Stimulated activated naive CD8-positive, alpha-beta T cell treated with anti-CD3 and anti-CD28 coated beads, Interleukin-15, Interleukin-2, amounts not matched to agents 100 ng/mL and 50 ng/mL, for 24 hours (primary cell): ENCODE data around the gene SGMS1.
A peak's percentile ranks its signal among the peaks of the same experiment; 100 is the strongest.
"Not testable (repeated sequence)": the region's sequence is repeated elsewhere in the genome, so short reads cannot be mapped to it uniquely, and the experiment has no call there.

Source experiments
- H3K27ac Mint-ChIP-seq: one replicate; pipeline ENCODE4 v1.8.0; 2021; ENCODE audit warnings: mild to moderate bottlenecking, mixed read lengths
- H3K27me3 Mint-ChIP-seq: one replicate; pipeline ENCODE4 v1.8.0; 2021; ENCODE audit warnings: mixed read lengths
- H3K36me3 Mint-ChIP-seq: one replicate; pipeline ENCODE4 v1.8.0; 2021; ENCODE audit warnings: low read depth, mixed read lengths
- H3K4me1 Mint-ChIP-seq: one replicate; pipeline ENCODE4 v1.8.0; 2021; ENCODE audit warnings: low read depth, mixed read lengths
- H3K4me3 Mint-ChIP-seq: one replicate; pipeline ENCODE4 v1.8.0; 2021; ENCODE audit warnings: mild to moderate bottlenecking, mixed read lengths
- H3K9me3 Mint-ChIP-seq: one replicate; pipeline ENCODE4 v1.8.0; 2021; ENCODE audit warnings: mixed read lengths

The SGMS1 gene

GRCh38 chr10:50469288-50469687 is 154.5 kb downstream of the SGMS1 start:
- Mint-ChIP-seq H3K27me3 (no peaks in the 10 kb centered on the region), H3K27ac (no peak overlapping the region), H3K4me3 (no peak overlapping the region), H3K9me3 (no peaks in the 10 kb centered on the region), H3K4me1 (peaks cover 60% of the 10 kb centered on the region), H3K36me3 (peaks cover 16% of the 10 kb centered on the region)

DNA sequence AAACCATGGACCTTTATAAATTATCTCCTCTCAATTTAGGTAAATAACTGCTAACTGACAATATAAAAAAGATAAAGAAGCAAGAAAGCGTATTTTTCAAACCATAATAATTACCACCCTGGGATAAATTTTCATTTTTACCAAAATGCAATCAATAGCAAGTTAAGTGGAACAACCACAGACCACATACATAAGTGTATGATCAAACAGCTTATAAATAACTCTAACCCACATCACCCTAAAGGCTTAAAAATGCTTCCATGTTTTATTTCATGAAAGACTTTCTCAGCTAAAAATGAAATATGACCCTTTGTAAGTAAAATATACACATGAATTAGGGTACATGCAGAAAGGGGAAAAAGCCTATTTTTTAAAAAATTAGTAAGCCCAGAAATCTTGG is 156.5 kb downstream of the SGMS1 start:
- H3K27ac Mint-ChIP-seq, result no peak overlapping the region
- no peaks in the 10 kb centered on the region for H3K9me3 Mint-ChIP-seq
- H3K4me1 Mint-ChIP-seq, result peaks cover 53% of the 10 kb centered on the region
- H3K4me3 Mint-ChIP-seq, result no peak overlapping the region
- H3K36me3 Mint-ChIP-seq, result peaks cover 33% of the 10 kb centered on the region
- H3K27me3 Mint-ChIP-seq, result no peaks in the 10 kb centered on the region

- Mint-ChIP-seq H3K4me3 (no peak overlapping the region), H3K4me1 (peaks cover 25% of the 10 kb centered on the region), H3K9me3 (no peaks in the 10 kb centered on the region), H3K36me3 (peaks cover 46% of the 10 kb centered on the region), H3K27ac (no peak overlapping the region), H3K27me3 (no peaks in the 10 kb centered on the region)
These were observed 159.7 kb downstream of the SGMS1 start for GRCh38 chr10:50464004-50464409.

DNA sequence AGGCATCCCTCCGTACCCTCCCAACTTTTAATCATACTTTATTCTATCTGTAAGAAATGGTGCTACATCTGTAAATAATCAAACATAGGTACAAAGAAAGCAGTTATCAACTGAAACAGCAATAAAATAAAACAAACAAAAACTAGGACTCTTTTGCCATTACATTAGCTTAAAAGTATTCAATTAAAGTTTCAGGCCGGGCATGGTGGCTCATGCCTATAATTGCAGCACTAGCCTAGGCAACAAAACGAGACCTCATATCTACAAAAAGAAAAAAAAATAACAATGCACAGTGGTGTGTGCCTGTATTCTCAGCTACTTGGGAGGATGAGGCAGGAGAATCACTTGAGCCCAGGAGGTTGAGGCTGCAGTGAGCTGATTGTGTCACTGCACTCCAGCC is 161.9 kb downstream of the SGMS1 start:
- H3K27me3 Mint-ChIP-seq, result no peaks in the 10 kb centered on the region
- no peaks in the 10 kb centered on the region for H3K9me3 Mint-ChIP-seq
- H3K27ac Mint-ChIP-seq, result no peak overlapping the region
- H3K4me1 Mint-ChIP-seq, result peaks cover 8% of the 10 kb centered on the region
- H3K4me3 Mint-ChIP-seq, result no peak overlapping the region
- H3K36me3 Mint-ChIP-seq, result peaks cover 57% of the 10 kb centered on the region

- Mint-ChIP-seq H3K36me3 (peaks cover 53% of the 10 kb centered on the region), H3K4me3 (no peak overlapping the region), H3K9me3 (no peaks in the 10 kb centered on the region), H3K4me1 (peaks cover 4% of the 10 kb centered on the region), H3K27ac (no peak overlapping the region), H3K27me3 (no peaks in the 10 kb centered on the region)
These were observed 162.6 kb downstream of the SGMS1 start for GRCh38 chr10:50461123-50461522.

DNA sequence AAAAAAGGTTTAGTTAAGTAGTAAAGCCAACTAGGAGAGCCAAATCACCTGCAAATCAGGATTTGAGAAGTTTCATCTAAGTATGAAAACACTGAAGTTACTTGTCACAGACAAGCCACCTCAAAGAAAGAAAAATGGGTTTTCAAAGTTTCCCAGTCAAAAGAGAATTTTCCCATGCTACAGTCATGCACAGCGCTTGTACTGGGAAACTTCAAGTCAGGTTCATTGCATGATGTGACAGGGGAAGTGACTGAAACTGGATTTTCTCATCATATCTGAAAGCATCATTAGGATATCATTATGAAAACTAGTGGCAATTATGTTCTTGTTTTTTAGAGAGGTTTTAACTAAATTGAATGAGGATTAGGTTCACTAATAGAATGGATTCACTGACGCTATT is 167.0 kb downstream of the SGMS1 start:
- Mint-ChIP-seq H3K4me3 (no peak overlapping the region), H3K9me3 (no peaks in the 10 kb centered on the region), H3K27ac (no peak overlapping the region), H3K4me1 (peaks cover 33% of the 10 kb centered on the region), H3K36me3 (peaks cover 31% of the 10 kb centered on the region), H3K27me3 (no peaks in the 10 kb centered on the region)

DNA sequence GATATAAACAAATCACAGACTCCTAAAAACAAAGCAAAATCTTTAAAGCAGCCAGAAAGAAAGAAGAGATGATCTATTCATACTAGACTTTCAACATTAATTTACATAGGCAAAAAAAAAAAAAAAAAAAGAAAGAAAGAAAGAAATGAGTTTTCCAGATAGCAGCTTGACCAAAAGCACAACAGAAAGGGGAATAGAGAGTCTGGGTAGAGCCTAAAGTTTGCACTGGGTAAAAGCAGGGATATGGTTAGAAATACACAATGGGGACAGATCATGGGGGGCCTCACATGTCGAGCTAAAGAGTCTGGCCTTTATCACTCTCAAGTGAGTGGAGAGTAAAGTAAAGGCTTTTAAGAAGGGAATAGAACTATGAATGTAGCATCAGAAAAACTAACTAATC is 169.8 kb downstream of the SGMS1 start:
- peaks cover 22% of the 10 kb centered on the region for H3K36me3 Mint-ChIP-seq
- no peaks in the 10 kb centered on the region for H3K9me3 Mint-ChIP-seq
- H3K4me3 Mint-ChIP-seq, result no peak overlapping the region
- H3K27me3 Mint-ChIP-seq, result no peaks in the 10 kb centered on the region
- H3K4me1 Mint-ChIP-seq, result peaks cover 40% of the 10 kb centered on the region
- H3K27ac Mint-ChIP-seq, result peak overlapping the region; percentile 43

DNA sequence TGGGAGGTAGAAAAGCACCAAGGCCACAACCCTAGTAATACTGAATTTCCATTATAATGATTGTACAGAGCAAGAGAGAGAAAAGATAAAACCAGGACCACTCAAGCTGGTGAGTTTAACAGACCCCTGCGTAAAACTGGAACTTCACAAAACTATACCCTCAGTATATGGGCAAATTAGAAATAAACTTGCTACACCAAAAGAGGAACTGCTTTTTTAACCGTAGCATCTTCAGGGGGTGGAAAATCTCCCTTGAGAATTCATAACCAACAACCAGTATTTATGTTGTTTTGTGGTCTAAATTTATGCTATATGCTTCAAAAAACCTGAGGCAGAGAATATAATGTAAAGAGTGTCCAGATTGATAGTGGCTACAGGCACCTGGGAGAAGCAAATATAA is 171.2 kb downstream of the SGMS1 start:
- Mint-ChIP-seq H3K4me1 (peaks cover 45% of the 10 kb centered on the region), H3K4me3 (no peak overlapping the region), H3K27ac (no peak overlapping the region), H3K36me3 (peaks cover 23% of the 10 kb centered on the region), H3K9me3 (no peaks in the 10 kb centered on the region), H3K27me3 (no peaks in the 10 kb centered on the region)

DNA sequence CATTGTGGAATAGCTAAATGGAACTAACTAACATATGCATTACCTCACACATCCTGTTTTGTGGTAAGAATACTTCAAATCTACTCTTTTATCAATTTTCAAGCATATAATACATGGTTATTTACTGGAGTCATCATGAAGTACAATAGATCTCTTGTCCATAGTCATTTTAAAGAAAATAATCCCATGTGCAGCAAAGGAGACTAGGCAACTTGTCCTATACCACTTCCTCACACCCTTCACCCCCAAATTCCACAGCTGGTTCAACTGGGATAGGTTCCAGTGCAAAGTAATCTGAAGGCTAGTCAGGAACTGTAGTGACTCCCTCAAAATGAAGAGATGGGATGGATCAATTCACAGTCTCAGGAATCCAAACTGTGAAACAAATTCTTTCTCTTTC is 176.1 kb downstream of the SGMS1 start:
- no peak overlapping the region for H3K4me3 Mint-ChIP-seq
- peaks cover 20% of the 10 kb centered on the region for H3K4me1 Mint-ChIP-seq
- peaks cover 23% of the 10 kb centered on the region for H3K9me3 Mint-ChIP-seq
- no peaks in the 10 kb centered on the region for H3K27me3 Mint-ChIP-seq
- peaks cover 48% of the 10 kb centered on the region for H3K36me3 Mint-ChIP-seq
- H3K27ac Mint-ChIP-seq, result no peak overlapping the region

DNA sequence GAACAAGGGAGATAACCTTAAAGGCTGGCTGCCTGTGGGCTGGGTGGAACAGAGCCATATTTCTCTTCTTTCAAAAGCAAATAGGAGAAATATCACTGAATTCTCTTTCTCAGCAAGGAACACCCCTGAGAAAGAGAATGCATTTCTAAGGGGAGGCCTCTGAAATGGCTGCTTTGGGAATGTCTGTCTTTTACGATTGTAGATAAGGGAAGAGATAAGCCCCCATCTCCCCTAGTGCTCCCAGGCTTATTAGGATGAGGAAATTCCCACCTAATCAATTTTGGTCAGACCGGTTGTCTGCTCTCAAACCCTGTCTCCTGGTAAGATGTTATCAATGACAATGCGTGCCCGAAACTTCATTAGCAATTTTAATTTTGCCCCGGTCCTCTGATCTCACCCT is 178.0 kb downstream of the SGMS1 start:
- H3K27ac Mint-ChIP-seq, H3K27me3 Mint-ChIP-seq, H3K4me3 Mint-ChIP-seq: not testable (repeated sequence)
- Mint-ChIP-seq H3K4me1 (peaks cover 11% of the 10 kb centered on the region), H3K9me3 (peaks cover 23% of the 10 kb centered on the region), H3K36me3 (peaks cover 45% of the 10 kb centered on the region)

- Mint-ChIP-seq H3K4me1 (peaks cover 26% of the 10 kb centered on the region), H3K27ac (no peak overlapping the region), H3K9me3 (peaks cover 13% of the 10 kb centered on the region), H3K27me3 (no peaks in the 10 kb centered on the region), H3K4me3 (no peak overlapping the region), H3K36me3 (peaks cover 35% of the 10 kb centered on the region)
These were observed 183.3 kb downstream of the SGMS1 start for GRCh38 chr10:50440489-50440888.

GRCh38 chr10:50439806-50440205 is 183.9 kb downstream of the SGMS1 start:
- no peak overlapping the region for H3K4me3 Mint-ChIP-seq
- H3K27ac Mint-ChIP-seq, result no peak overlapping the region

GRCh38 chr10:50439187-50439586 is 184.6 kb downstream of the SGMS1 start:
- peaks cover 33% of the 10 kb centered on the region for H3K36me3 Mint-ChIP-seq
- peaks cover 29% of the 10 kb centered on the region for H3K4me1 Mint-ChIP-seq
- H3K4me3 Mint-ChIP-seq, result no peak overlapping the region
- H3K9me3 Mint-ChIP-seq, result peaks cover 7% of the 10 kb centered on the region
- no peaks in the 10 kb centered on the region for H3K27me3 Mint-ChIP-seq
- no peak overlapping the region for H3K27ac Mint-ChIP-seq

More at GRCh38 chr10:50439806-50440205, 183.9 kb downstream of the SGMS1 start:
- no peaks in the 10 kb centered on the region for H3K27me3 Mint-ChIP-seq
- peaks cover 35% of the 10 kb centered on the region for H3K36me3 Mint-ChIP-seq
- peaks cover 11% of the 10 kb centered on the region for H3K9me3 Mint-ChIP-seq
- H3K4me1 Mint-ChIP-seq, result peaks cover 26% of the 10 kb centered on the region

GRCh38 chr10:50438049-50438936 is 185.5 kb downstream of the SGMS1 start:
- Mint-ChIP-seq H3K9me3 (peaks cover 3% of the 10 kb centered on the region), H3K27ac (no peak overlapping the region), H3K4me3 (no peak overlapping the region), H3K27me3 (no peaks in the 10 kb centered on the region), H3K36me3 (peaks cover 36% of the 10 kb centered on the region), H3K4me1 (peaks cover 38% of the 10 kb centered on the region)

GRCh38 chr10:50437248-50437647 is 186.5 kb downstream of the SGMS1 start:
- peaks cover 48% of the 10 kb centered on the region for H3K4me1 Mint-ChIP-seq
- no peaks in the 10 kb centered on the region for H3K27me3 Mint-ChIP-seq
- peak overlapping the region; percentile 15 for H3K27ac Mint-ChIP-seq
- no peak overlapping the region for H3K4me3 Mint-ChIP-seq
- peaks cover 43% of the 10 kb centered on the region for H3K36me3 Mint-ChIP-seq
- no peaks in the 10 kb centered on the region for H3K9me3 Mint-ChIP-seq

GRCh38 chr10:50436805-50437204 is 187.0 kb downstream of the SGMS1 start:
- Mint-ChIP-seq H3K4me1 (peaks cover 53% of the 10 kb centered on the region), H3K27me3 (no peaks in the 10 kb centered on the region), H3K36me3 (peaks cover 44% of the 10 kb centered on the region)

More at GRCh38 chr10:50436805-50437204, 187.0 kb downstream of the SGMS1 start:
- H3K27ac Mint-ChIP-seq, result peak overlapping the region; percentile 15
- H3K4me3 Mint-ChIP-seq, result no peak overlapping the region
- H3K9me3 Mint-ChIP-seq, result no peaks in the 10 kb centered on the region
